BE2C (cell line): Measurements from ENCODE around the gene CHD3.

Experiments
- DNase-seq: peaks from one replicate; pipeline ENCODE4 v3.0.0-alpha.2; 2020
- H3K27me3 ChIP-seq: fragments of 250-450 bp; sonication (Bioruptor Pico); 2 replicates; pipeline ENCODE4 v1.5.1; 2020; ENCODE audit warnings: mild to moderate bottlenecking
- H3K36me3 ChIP-seq: fragments of 250-450 bp; sonication (Bioruptor Pico); 2 replicates; pipeline ENCODE4 v1.5.1; 2020; ENCODE audit warnings: mild to moderate bottlenecking
- H3K4me1 ChIP-seq: fragments of 250-450 bp; sonication (Bioruptor Pico); 2 replicates; pipeline ENCODE4 v1.5.1; 2020
- H3K4me3 ChIP-seq: 2 replicates; pipeline ENCODE4 v1.5.1; 2011; ENCODE audit warnings: low read depth, low read length
- H3K9me3 ChIP-seq: fragments of 250-450 bp; sonication (Bioruptor Pico); 2 replicates; pipeline ENCODE4 v1.5.1; 2020
- TF ChIP-seq, protein P1 (sequence below): IDR thresholded peaks from 2 replicates; pipeline ENCODE4 v1.5.1; 2012; ENCODE audit warnings: mild to moderate bottlenecking, low read depth, low read length

The CHD3 gene

DNA sequence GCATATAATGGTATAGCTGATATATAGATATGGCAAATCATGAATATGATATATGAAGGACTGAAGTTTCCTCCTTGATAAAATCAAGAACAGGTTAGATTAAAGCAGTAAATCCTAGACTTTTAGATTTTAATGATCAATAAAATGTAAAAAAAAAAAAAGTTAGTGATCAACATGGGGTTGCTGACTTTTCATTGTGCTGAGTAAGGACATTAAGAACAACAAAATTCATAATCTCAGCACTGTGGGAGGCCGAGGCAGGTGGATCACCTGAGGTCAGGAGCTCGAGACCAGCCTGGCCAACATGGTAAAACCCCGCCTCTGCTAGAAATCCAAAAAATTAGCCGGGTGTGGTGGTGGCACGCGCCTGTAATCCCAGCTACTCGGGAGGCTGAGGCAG lies 10.4 kb upstream of the CHD3 start:
- Histone ChIP-seq H3K36me3 (peaks cover 5% of the 10 kb centered on the region; the same call in 1 of the 2 replicates), H3K27me3 (no peaks in the 10 kb centered on the region), H3K9me3 (no peaks in the 10 kb centered on the region), H3K4me3 (no peak overlapping the region), H3K4me1 (peaks cover 3% of the 10 kb centered on the region; the same call in 1 of the 2 replicates)
- DNase-seq = no peak
- TF ChIP-seq, protein P1, sequence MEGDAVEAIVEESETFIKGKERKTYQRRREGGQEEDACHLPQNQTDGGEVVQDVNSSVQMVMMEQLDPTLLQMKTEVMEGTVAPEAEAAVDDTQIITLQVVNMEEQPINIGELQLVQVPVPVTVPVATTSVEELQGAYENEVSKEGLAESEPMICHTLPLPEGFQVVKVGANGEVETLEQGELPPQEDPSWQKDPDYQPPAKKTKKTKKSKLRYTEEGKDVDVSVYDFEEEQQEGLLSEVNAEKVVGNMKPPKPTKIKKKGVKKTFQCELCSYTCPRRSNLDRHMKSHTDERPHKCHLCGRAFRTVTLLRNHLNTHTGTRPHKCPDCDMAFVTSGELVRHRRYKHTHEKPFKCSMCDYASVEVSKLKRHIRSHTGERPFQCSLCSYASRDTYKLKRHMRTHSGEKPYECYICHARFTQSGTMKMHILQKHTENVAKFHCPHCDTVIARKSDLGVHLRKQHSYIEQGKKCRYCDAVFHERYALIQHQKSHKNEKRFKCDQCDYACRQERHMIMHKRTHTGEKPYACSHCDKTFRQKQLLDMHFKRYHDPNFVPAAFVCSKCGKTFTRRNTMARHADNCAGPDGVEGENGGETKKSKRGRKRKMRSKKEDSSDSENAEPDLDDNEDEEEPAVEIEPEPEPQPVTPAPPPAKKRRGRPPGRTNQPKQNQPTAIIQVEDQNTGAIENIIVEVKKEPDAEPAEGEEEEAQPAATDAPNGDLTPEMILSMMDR = no peak

- H3K27me3 ChIP-seq = no peaks in the 10 kb centered on the region
- H3K9me3 ChIP-seq = no peaks in the 10 kb centered on the region
- peaks cover 3% of the 10 kb centered on the region; the same call in 1 of the 2 replicates for H3K4me1 ChIP-seq
- no peak overlapping the region for H3K4me3 ChIP-seq
- H3K36me3 ChIP-seq = peaks cover 5% of the 10 kb centered on the region; the same call in 1 of the 2 replicates
- TF ChIP-seq, protein P1 = no peak
- DNase-seq = no peak
Observed at GRCh38 chr17:7880076-7880868, 8.3 kb upstream of the CHD3 start.

DNA sequence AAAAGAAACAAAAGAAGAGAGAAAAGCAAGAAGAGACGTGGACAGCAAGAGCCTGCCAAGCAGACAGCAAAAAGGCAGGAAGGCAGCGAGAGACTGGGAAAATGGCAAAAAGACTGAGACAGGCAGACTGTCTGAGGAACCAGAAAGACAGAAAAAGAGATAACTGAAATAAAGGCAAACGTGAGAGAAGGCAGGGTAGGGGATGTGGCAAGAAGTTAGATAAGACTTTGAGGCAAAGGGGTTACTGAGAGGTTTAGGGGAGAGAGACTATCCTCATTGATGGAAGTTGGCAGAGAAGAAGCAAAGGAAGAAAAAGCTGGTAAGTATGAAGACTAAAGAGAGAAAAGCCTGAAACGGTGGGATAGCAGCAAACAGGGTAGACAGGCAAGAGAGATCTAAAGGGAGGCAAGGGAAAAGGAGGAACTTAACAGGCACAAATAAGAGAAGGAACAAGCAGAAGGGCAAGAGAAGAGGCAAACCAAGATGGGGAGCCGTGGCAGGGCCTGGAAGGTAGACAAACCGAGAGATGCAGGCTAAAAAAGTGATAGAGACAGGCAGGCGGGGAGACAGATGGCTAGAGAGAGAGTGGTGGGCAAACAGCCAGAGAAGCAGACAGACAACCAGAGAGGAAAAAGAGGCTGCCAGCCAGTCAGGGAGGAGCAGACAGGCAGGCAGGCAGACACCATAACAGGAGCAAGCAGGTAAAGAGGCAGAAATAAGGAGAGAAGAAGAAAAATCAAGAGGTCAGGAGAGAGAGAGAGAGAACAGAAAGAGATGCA lies 7.1 kb upstream of the CHD3 start:
- DNase-seq = peak; percentile 71
- TF ChIP-seq, protein P1 = no peak
- H3K36me3 ChIP-seq = peaks cover 5% of the 10 kb centered on the region; the same call in 1 of the 2 replicates
- no peaks in the 10 kb centered on the region for H3K27me3 ChIP-seq
- H3K4me3 ChIP-seq = peak overlapping the region; percentile 60
- peaks cover 3% of the 10 kb centered on the region; the same call in 1 of the 2 replicates for H3K4me1 ChIP-seq
- no peaks in the 10 kb centered on the region for H3K9me3 ChIP-seq

DNA sequence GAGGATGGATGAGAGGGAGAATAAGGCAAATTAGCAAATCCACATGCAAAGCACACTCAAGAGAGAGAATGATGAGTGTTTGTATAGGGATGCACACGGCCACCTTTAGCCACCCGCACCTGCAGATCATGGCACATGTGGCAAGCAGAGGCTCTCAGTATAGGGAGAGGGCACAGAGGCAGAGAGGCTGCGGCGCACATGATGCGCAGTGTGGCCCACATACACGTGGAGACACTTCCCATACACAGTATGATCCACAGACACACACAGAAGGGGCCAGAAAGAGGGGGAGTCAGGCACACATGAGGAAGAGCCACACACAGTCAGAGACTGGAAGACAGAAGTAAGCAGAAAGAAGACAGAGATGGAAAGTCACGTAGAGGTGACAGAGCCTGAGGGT lies 6.5 kb upstream of the CHD3 start:
- Histone ChIP-seq H3K4me1 (peaks cover 3% of the 10 kb centered on the region; the same call in 1 of the 2 replicates), H3K36me3 (peaks cover 5% of the 10 kb centered on the region; the same call in 1 of the 2 replicates), H3K9me3 (no peaks in the 10 kb centered on the region), H3K4me3 (peak overlapping the region; percentile 60), H3K27me3 (no peaks in the 10 kb centered on the region)
- no peak for DNase-seq
- TF ChIP-seq, protein P1 = no peak

DNA sequence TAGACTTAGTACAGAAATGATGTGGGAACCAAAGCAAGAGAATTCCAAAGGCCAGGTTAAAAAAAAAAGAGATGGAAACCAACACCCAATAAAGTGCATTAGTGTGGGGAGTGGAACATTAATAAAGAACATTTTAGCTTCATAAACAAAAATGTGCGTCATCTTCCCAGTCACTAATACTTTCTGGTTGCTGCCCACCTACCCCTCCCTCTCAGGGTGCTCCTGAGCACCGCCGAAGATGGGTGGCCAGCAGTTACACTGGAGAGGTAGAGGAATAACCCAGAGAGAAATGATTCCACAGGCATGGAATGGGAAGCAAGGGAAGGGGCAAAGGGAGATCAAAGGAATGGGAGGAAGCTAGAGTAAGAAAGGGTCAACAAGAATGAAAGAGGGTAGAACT lies 6.0 kb upstream of the CHD3 start:
- peak overlapping the region; percentile 60 for H3K4me3 ChIP-seq

More for the DNA sequence above, 6.0 kb upstream of the CHD3 start:
- Histone ChIP-seq H3K27me3 (no peaks in the 10 kb centered on the region), H3K9me3 (no peaks in the 10 kb centered on the region), H3K4me1 (peaks cover 3% of the 10 kb centered on the region; the same call in 1 of the 2 replicates), H3K36me3 (peaks cover 5% of the 10 kb centered on the region; the same call in 1 of the 2 replicates)
- no peak for DNase-seq
- TF ChIP-seq, protein P1 = no peak
